ENCODE data around the gene VPREB1. TPM values are rescaled to one million over a fixed set of nuclear protein-coding genes. Genes with fewer than 3 reads are reported as not detected.
"Not testable (repeated sequence)": the region's sequence is repeated elsewhere in the genome, so short reads cannot be mapped to it uniquely, and the experiment has no call there.

VPREB1 gene
- total and polyA plus RNA-seq, 4 donors = 0.40 TPM; not detected in 3

- Histone ChIP-seq H3K9me3 (ENCODE audit: control insufficient read depth, insufficient read depth, low read length) (no peaks in the 10 kb centered on the region), H3K27ac (ENCODE audit: low read depth, low read length) (no peak overlapping the region), H3K36me3 (ENCODE audit: control insufficient read depth, insufficient read depth, low read length) (no peaks in the 10 kb centered on the region), H3K4me3 (ENCODE audit: low read depth, low read length) (no peak overlapping the region), H3K27me3 (ENCODE audit: control insufficient read depth, insufficient read depth, low read length) (peaks cover 13% of the 10 kb centered on the region), H3K4me1 (ENCODE audit: control insufficient read depth, insufficient read depth, low read length) (no peaks in the 10 kb centered on the region)
- WGBS (ENCODE audit: insufficient coverage) = 80% methylated on average over 1 of the region's 2 CpGs
- DNase-seq (ENCODE audit: low read depth in 4 of 6, low spot score in 6 of 6) = no peak
These were observed 2.1 kb upstream of the VPREB1 start for GRCh38 chr22:22242488-22242887.

GRCh38 chr22:22243033-22243680 lies 1.4 kb upstream of the VPREB1 start:
- Histone ChIP-seq H3K9me3 (ENCODE audit: control insufficient read depth, insufficient read depth, low read length) (no peaks in the 10 kb centered on the region), H3K36me3 (ENCODE audit: control insufficient read depth, insufficient read depth, low read length) (no peaks in the 10 kb centered on the region), H3K4me1 (ENCODE audit: control insufficient read depth, insufficient read depth, low read length) (no peaks in the 10 kb centered on the region), H3K27me3 (ENCODE audit: control insufficient read depth, insufficient read depth, low read length) (peaks cover 13% of the 10 kb centered on the region), H3K27ac (ENCODE audit: low read depth, low read length) (no peak overlapping the region), H3K4me3 (ENCODE audit: low read depth, low read length) (no peak overlapping the region)
- DNase-seq (ENCODE audit: low read depth in 4 of 6, low spot score in 6 of 6) = no peak
- WGBS (ENCODE audit: insufficient coverage) = 58% methylated on average over 3 of the region's 6 CpGs

GRCh38 chr22:22245256-22245909 lies 797 bp downstream of the VPREB1 start:
- Histone ChIP-seq H3K36me3 (ENCODE audit: control insufficient read depth, insufficient read depth, low read length) (no peaks in the 10 kb centered on the region), H3K9me3 (ENCODE audit: control insufficient read depth, insufficient read depth, low read length) (no peaks in the 10 kb centered on the region), H3K4me3 (ENCODE audit: low read depth, low read length) (no peak overlapping the region), H3K27ac (ENCODE audit: low read depth, low read length) (no peak overlapping the region), H3K27me3 (ENCODE audit: control insufficient read depth, insufficient read depth, low read length) (peaks cover 20% of the 10 kb centered on the region), H3K4me1 (ENCODE audit: control insufficient read depth, insufficient read depth, low read length) (no peaks in the 10 kb centered on the region)
- 76% methylated on average over 17 of the region's 18 CpGs for WGBS (ENCODE audit: insufficient coverage)
- no peak for DNase-seq (ENCODE audit: low read depth in 4 of 6, low spot score in 6 of 6)

- DNase-seq (ENCODE audit: low read depth in 4 of 6, low spot score in 6 of 6) = no peak
- Histone ChIP-seq H3K9me3 (ENCODE audit: control insufficient read depth, insufficient read depth, low read length) (no peaks in the 10 kb centered on the region), H3K4me1 (ENCODE audit: control insufficient read depth, insufficient read depth, low read length) (no peaks in the 10 kb centered on the region), H3K36me3 (ENCODE audit: control insufficient read depth, insufficient read depth, low read length) (no peaks in the 10 kb centered on the region), H3K27me3 (ENCODE audit: control insufficient read depth, insufficient read depth, low read length) (peaks cover 20% of the 10 kb centered on the region), H3K27ac (ENCODE audit: low read depth, low read length) (no peak overlapping the region), H3K4me3 (ENCODE audit: low read depth, low read length) (no peak overlapping the region)
- WGBS (ENCODE audit: insufficient coverage) = 80% methylated on average over 4 of the region's 6 CpGs
These were observed 1.4 kb downstream of the VPREB1 start for GRCh38 chr22:22245935-22246525.

GRCh38 chr22:22246706-22247105 lies 2.1 kb downstream of the VPREB1 start:
- peaks cover 16% of the 10 kb centered on the region for H3K27me3 ChIP-seq (ENCODE audit: control insufficient read depth, insufficient read depth, low read length)
- 61% methylated on average over 5 of the region's 9 CpGs for WGBS (ENCODE audit: insufficient coverage)

GRCh38 chr22:22248878-22249277 lies 4.3 kb downstream of the VPREB1 start:
- Histone ChIP-seq H3K4me3 (ENCODE audit: low read depth, low read length) (no peak overlapping the region), H3K36me3 (ENCODE audit: control insufficient read depth, insufficient read depth, low read length) (no peaks in the 10 kb centered on the region), H3K4me1 (ENCODE audit: control insufficient read depth, insufficient read depth, low read length) (no peaks in the 10 kb centered on the region), H3K27me3 (ENCODE audit: control insufficient read depth, insufficient read depth, low read length) (peaks cover 10% of the 10 kb centered on the region), H3K9me3 (ENCODE audit: control insufficient read depth, insufficient read depth, low read length) (no peaks in the 10 kb centered on the region), H3K27ac (ENCODE audit: low read depth, low read length) (no peak overlapping the region)
- no peak for DNase-seq (ENCODE audit: low read depth in 4 of 6, low spot score in 6 of 6)
- WGBS (ENCODE audit: insufficient coverage) = 56% methylated on average over 2 of the region's 3 CpGs

More at GRCh38 chr22:22246706-22247105, 2.1 kb downstream of the VPREB1 start:
- no peak for DNase-seq (ENCODE audit: low read depth in 4 of 6, low spot score in 6 of 6)
- H3K27ac ChIP-seq (ENCODE audit: low read depth, low read length) = no peak overlapping the region
- H3K36me3 ChIP-seq (ENCODE audit: control insufficient read depth, insufficient read depth, low read length) = no peaks in the 10 kb centered on the region
- no peaks in the 10 kb centered on the region for H3K4me1 ChIP-seq (ENCODE audit: control insufficient read depth, insufficient read depth, low read length)
- no peak overlapping the region for H3K4me3 ChIP-seq (ENCODE audit: low read depth, low read length)
- H3K9me3 ChIP-seq (ENCODE audit: control insufficient read depth, insufficient read depth, low read length) = no peaks in the 10 kb centered on the region

GRCh38 chr22:22250651-22251050 lies 6.1 kb downstream of the VPREB1 start:
- not testable (repeated sequence) for H3K36me3 ChIP-seq (ENCODE audit: control insufficient read depth, insufficient read depth, low read length); DNase-seq (ENCODE audit: low read depth in 4 of 6, low spot score in 6 of 6); H3K9me3 ChIP-seq (ENCODE audit: control insufficient read depth, insufficient read depth, low read length); H3K4me1 ChIP-seq (ENCODE audit: control insufficient read depth, insufficient read depth, low read length); H3K27ac ChIP-seq (ENCODE audit: low read depth, low read length); H3K27me3 ChIP-seq (ENCODE audit: control insufficient read depth, insufficient read depth, low read length); H3K4me3 ChIP-seq (ENCODE audit: low read depth, low read length)
- 92% methylated on average over 2 of the region's 8 CpGs for WGBS (ENCODE audit: insufficient coverage)

GRCh38 chr22:22256133-22256532 lies 11.5 kb downstream of the VPREB1 start:
- H3K27ac ChIP-seq (ENCODE audit: low read depth, low read length); H3K27me3 ChIP-seq (ENCODE audit: control insufficient read depth, insufficient read depth, low read length); H3K9me3 ChIP-seq (ENCODE audit: control insufficient read depth, insufficient read depth, low read length); H3K4me1 ChIP-seq (ENCODE audit: control insufficient read depth, insufficient read depth, low read length); H3K4me3 ChIP-seq (ENCODE audit: low read depth, low read length); H3K36me3 ChIP-seq (ENCODE audit: control insufficient read depth, insufficient read depth, low read length); DNase-seq (ENCODE audit: low read depth in 4 of 6, low spot score in 6 of 6): not testable (repeated sequence)
- 85% methylated on average over 8 of the region's 13 CpGs for WGBS (ENCODE audit: insufficient coverage)

GRCh38 chr22:22258597-22259415 lies 14.2 kb downstream of the VPREB1 start:
- not testable (repeated sequence) for H3K27me3 ChIP-seq (ENCODE audit: control insufficient read depth, insufficient read depth, low read length); H3K9me3 ChIP-seq (ENCODE audit: control insufficient read depth, insufficient read depth, low read length); H3K4me3 ChIP-seq (ENCODE audit: low read depth, low read length); H3K36me3 ChIP-seq (ENCODE audit: control insufficient read depth, insufficient read depth, low read length); DNase-seq (ENCODE audit: low read depth in 4 of 6, low spot score in 6 of 6); H3K4me1 ChIP-seq (ENCODE audit: control insufficient read depth, insufficient read depth, low read length); H3K27ac ChIP-seq (ENCODE audit: low read depth, low read length)
- WGBS (ENCODE audit: insufficient coverage) = 100% methylated on average over 1 of the region's 7 CpGs
